Osteoblast (primary cell): Measurements from ENCODE around the gene SELENOS. TPM values are rescaled to one million over a fixed set of nuclear protein-coding genes. Genes with fewer than 3 reads are reported as not detected.

ENCODE experiments used
- DNase-seq: peaks from one replicate; pipeline ENCODE4 v3.0.0; 2011; ENCODE audit warnings: low spot score, mixed read lengths; ENCODE audit not compliant: insufficient read length; ENCODE audit errors: missing footprints
- H2AFZ ChIP-seq: 2 replicates; pipeline ENCODE4 v1.6.0; 2011; ENCODE audit warnings: mild to moderate bottlenecking, low read length
- H3K27ac ChIP-seq: 2 replicates; pipeline ENCODE4 v1.5.1; 2011; ENCODE audit warnings: mild to moderate bottlenecking, low read depth, low read length, moderate library complexity
- H3K27me3 ChIP-seq: 2 replicates; pipeline ENCODE4 v1.6.0; 2012; ENCODE audit warnings: mild to moderate bottlenecking, control low read depth, inconsistent platforms, low read length, moderate library complexity; ENCODE audit not compliant: insufficient read depth
- H3K36me3 ChIP-seq: 2 replicates; pipeline ENCODE4 v1.5.1; 2011; ENCODE audit warnings: mild to moderate bottlenecking, low read length, control low read depth, moderate library complexity; ENCODE audit not compliant: insufficient read depth
- H3K4me1 ChIP-seq: 2 replicates; pipeline ENCODE4 v1.5.1; 2011; ENCODE audit warnings: mild to moderate bottlenecking, low read length, control low read depth, moderate library complexity; ENCODE audit not compliant: insufficient read depth
- H3K4me2 ChIP-seq: 2 replicates; pipeline ENCODE4 v1.6.0; 2011; ENCODE audit warnings: mild to moderate bottlenecking, low read length; ENCODE audit not compliant: insufficient read depth
- H3K4me3 ChIP-seq: fragments of 200-600 bp; sonication (generic); 3 replicates; pipeline ENCODE4 v1.5.1; 2012; ENCODE audit warnings: mild to moderate bottlenecking, low read length, inconsistent platforms; ENCODE audit not compliant: insufficient read depth
- H3K79me2 ChIP-seq: 2 replicates; pipeline ENCODE4 v1.6.0; 2012; ENCODE audit warnings: mild to moderate bottlenecking, low read length, control low read depth, inconsistent platforms; ENCODE audit not compliant: insufficient read depth
- H3K9me3 ChIP-seq: 2 replicates; pipeline ENCODE4 v1.5.1; 2011; ENCODE audit warnings: low read depth, low read length, control low read depth
- H4K20me1 ChIP-seq: 2 replicates; pipeline ENCODE4 v1.6.0; 2012; ENCODE audit warnings: mild to moderate bottlenecking, low read length, control low read depth; ENCODE audit not compliant: insufficient read depth
- total RNA-seq: library from RNA; depleted of rRNA; stranded (reverse); fragments of >200 nt; gene quantifications from 2 replicates; pipeline ENCODE4 v1.2.3, GENCODE V29; 2012
- TF ChIP-seq, protein P1 (sequence below): IDR thresholded peaks from 2 replicates; pipeline ENCODE4 v1.5.1; 2011; ENCODE audit warnings: mild to moderate bottlenecking, low read depth, low read length, moderate library complexity; ENCODE audit errors: extremely low read depth

The SELENOS gene
- total RNA-seq, 1 donor, result 79.6 TPM

DNA sequence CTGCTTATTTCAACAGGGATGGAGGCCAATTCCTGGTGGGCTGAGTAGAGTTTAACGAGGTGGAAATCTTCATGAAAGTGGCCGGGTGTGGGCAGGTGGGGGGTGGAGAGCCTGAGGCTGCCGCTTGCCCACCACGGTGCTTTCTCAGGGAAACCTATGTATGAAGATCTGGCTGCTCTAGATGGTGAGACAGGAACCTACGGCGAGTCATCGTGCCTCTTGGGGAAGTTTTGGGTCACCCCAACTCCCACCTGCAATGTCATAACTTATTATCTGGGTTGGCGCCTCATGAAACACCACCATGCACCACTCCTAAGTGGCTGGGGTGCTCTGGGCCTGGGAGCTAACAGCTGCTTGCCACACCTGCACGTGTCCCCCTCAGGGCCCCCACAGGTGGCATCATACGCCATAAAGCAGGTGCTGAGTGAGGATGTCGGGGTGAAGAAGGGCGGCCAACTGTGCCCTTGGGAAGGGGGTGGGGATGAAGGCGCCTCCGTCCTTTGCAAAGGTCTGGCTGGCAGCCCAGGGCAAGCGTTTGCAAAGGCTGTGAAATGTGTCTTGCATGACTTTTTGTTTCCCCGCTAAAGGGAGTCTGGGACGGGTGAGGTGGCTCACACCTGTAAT is 45.7 kb upstream of the SELENOS start:
- H3K79me2 ChIP-seq, result no peaks in the 10 kb centered on the region
- no peaks in the 10 kb centered on the region for H3K9me3 ChIP-seq
- no peak overlapping the region for H3K4me3 ChIP-seq
- peak; percentile 14 for DNase-seq
- H4K20me1 ChIP-seq, result no peaks in the 10 kb centered on the region
- H2AFZ ChIP-seq, result no peak overlapping the region
- no peaks in the 10 kb centered on the region for H3K36me3 ChIP-seq
- H3K4me2 ChIP-seq, result no peak overlapping the region
- H3K27ac ChIP-seq, result no peak overlapping the region
- no peaks in the 10 kb centered on the region for H3K27me3 ChIP-seq
- TF ChIP-seq, protein P1, sequence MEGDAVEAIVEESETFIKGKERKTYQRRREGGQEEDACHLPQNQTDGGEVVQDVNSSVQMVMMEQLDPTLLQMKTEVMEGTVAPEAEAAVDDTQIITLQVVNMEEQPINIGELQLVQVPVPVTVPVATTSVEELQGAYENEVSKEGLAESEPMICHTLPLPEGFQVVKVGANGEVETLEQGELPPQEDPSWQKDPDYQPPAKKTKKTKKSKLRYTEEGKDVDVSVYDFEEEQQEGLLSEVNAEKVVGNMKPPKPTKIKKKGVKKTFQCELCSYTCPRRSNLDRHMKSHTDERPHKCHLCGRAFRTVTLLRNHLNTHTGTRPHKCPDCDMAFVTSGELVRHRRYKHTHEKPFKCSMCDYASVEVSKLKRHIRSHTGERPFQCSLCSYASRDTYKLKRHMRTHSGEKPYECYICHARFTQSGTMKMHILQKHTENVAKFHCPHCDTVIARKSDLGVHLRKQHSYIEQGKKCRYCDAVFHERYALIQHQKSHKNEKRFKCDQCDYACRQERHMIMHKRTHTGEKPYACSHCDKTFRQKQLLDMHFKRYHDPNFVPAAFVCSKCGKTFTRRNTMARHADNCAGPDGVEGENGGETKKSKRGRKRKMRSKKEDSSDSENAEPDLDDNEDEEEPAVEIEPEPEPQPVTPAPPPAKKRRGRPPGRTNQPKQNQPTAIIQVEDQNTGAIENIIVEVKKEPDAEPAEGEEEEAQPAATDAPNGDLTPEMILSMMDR, result no peak
- H3K4me1 ChIP-seq, result no peaks in the 10 kb centered on the region

DNA sequence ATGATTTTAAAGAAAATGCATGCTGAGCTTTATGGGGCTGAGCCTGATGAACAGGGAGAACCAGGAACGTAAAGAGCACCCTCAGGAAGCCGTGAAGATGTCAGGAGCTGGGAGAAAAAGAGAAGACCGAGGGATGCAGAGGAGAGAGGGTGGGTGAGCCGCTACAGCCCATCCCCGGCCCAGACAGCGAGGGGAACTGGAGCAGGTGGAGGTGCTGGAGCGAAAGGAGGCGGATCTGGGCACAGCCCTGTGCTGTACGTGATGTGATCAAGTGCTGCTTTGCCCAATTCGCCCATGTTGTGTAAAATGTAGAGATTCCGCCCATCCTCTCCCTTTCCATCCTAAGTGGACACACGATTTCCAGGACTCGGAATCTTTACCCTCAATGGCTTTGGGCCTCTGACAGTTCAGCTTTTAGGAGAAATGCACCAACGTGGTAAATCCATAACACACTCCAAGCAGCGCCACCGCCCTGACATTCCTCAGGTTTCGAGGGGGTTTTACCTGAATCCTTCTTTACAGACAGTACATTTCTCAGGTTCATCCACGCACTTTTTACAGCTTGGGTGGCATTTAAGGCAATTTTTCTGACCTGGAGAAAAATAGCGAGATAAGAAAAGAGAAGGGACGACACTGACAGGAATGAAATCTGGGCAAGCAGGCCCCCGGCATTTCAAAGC is 44.9 kb upstream of the SELENOS start:
- H3K36me3 ChIP-seq, result no peaks in the 10 kb centered on the region
- DNase-seq, result peak; percentile 30
- TF ChIP-seq, protein P1, result no peak
- no peaks in the 10 kb centered on the region for H4K20me1 ChIP-seq
- H3K9me3 ChIP-seq, result no peaks in the 10 kb centered on the region
- no peak overlapping the region for H3K4me3 ChIP-seq
- H3K4me2 ChIP-seq, result no peak overlapping the region
- H3K4me1 ChIP-seq, result no peaks in the 10 kb centered on the region
- no peaks in the 10 kb centered on the region for H3K79me2 ChIP-seq
- no peak overlapping the region for H2AFZ ChIP-seq
- H3K27me3 ChIP-seq, result no peaks in the 10 kb centered on the region
- no peak overlapping the region for H3K27ac ChIP-seq

DNA sequence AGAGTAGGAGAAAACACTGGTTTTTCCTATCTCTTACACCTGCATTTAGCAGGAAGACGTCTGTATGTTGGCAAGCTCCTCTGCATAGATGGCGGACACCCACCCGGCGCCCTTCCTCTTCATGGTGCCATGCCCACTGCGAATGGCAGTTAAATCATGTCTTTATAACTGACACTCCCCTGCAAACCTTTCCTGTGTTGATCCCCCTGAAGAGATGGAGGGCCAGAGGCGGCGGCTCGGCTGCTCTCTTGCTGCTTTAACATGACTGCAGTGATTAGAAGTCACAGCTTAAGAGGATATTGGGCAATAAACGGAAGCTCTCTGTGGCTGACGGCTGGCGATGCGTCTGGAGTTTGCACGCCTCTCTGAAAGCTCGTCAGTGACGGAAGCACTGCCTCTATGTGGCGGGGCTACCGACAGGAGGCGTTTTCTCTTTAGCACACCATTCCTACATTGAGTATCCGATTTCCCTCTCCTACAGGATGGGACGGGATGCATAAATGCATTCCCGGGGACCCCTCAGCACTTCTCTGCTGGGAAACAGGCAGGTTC is 43.3 kb upstream of the SELENOS start:
- Histone ChIP-seq H3K79me2 (no peaks in the 10 kb centered on the region), H4K20me1 (no peaks in the 10 kb centered on the region), H3K4me1 (no peaks in the 10 kb centered on the region), H2AFZ (peak overlapping the region; percentile 8), H3K9me3 (no peaks in the 10 kb centered on the region), H3K4me2 (peak overlapping the region; percentile 45), H3K27ac (no peak overlapping the region), H3K27me3 (no peaks in the 10 kb centered on the region), H3K4me3 (no peak overlapping the region), H3K36me3 (no peaks in the 10 kb centered on the region)
- TF ChIP-seq, protein P1, result peak; percentile 47
- peak; percentile 77 for DNase-seq

DNA sequence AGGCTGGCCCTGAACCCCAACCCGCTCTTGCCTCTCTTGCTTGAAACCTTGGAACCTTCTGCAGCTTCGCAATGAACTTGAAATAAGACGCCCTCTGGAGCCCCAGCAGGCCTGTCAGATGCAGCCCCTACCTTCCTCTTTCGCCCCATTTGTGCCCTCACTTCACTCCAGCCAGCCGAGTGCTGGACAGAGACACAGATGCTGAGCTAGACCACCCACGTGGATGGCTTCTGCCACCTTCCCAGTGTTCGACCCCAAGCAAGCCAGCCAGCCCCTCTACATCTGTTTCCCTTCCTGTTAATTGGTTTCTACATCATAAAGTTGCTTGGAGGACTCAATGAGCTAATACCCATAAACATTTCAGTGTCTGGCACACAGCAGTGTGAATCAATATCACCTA is 41.6 kb upstream of the SELENOS start:
- H3K4me2 ChIP-seq, result no peak overlapping the region
- no peaks in the 10 kb centered on the region for H3K4me1 ChIP-seq
- no peak overlapping the region for H3K4me3 ChIP-seq
- no peaks in the 10 kb centered on the region for H3K27me3 ChIP-seq
- H3K27ac ChIP-seq, result no peak overlapping the region
- no peaks in the 10 kb centered on the region for H4K20me1 ChIP-seq
- H3K36me3 ChIP-seq, result no peaks in the 10 kb centered on the region
- TF ChIP-seq, protein P1, result no peak
- H3K79me2 ChIP-seq, result no peaks in the 10 kb centered on the region
- H3K9me3 ChIP-seq, result no peaks in the 10 kb centered on the region
- DNase-seq, result peak; percentile 65
- no peak overlapping the region for H2AFZ ChIP-seq
